Upper lobe of left lung (tissue), 6 donors: ENCODE measurements around the gene PIGU. TPM values are rescaled to one million over a fixed set of nuclear protein-coding genes. Genes with fewer than 3 reads are reported as not detected.

Experiments
- ATAC-seq, 2 donors: fragments of 200-7000 bp; cut with Tn5 transposase; one replicate each; pipeline ENCODE4 v1.9.1; 2022; ENCODE audit warnings: mild to moderate bottlenecking in 2 of 2, moderate library complexity in 2 of 2; ENCODE audit not compliant: low FRiP score in 2 of 2
- DNase-seq, 2 donors: peaks; one replicate each; pipeline ENCODE4 v3.0.0-alpha.2; 2019 to 2020
- H3K27ac ChIP-seq, 4 donors: fragments of 200-600 bp; sonication (generic); one replicate each; pipeline ENCODE4 v1.5.1; 2016 to 2019
- H3K27me3 ChIP-seq, 4 donors: fragments of 200-600 bp; sonication (generic); one replicate each; pipeline ENCODE4 v1.5.1; 2017 to 2019
- H3K36me3 ChIP-seq, 4 donors: fragments of 200-600 bp; sonication (generic); one replicate each; pipeline ENCODE4 v1.5.1; 2016 to 2019
- H3K4me1 ChIP-seq, 4 donors: fragments of 200-600 bp; sonication (generic); one replicate each; pipeline ENCODE4 v1.5.1; 2018 to 2019
- H3K4me3 ChIP-seq, 4 donors: fragments of 200-600 bp; sonication (generic); one replicate each; pipeline ENCODE4 v1.5.1; 2017 to 2019; ENCODE audit warnings: mild to moderate bottlenecking in 2 of 4, moderate library complexity in 1 of 4
- H3K9me3 ChIP-seq, 4 donors: fragments of 200-600 bp; sonication (generic); one replicate each; pipeline ENCODE4 v1.5.1; 2018 to 2019
- CTCF ChIP-seq, 6 experiments: fragments of 450-650 bp in 4 of 6; fragments of 200-600 bp in 2 of 6; sonication (generic) in 2 of 6; IDR thresholded peaks; one replicate each; pipeline ENCODE4 v1.5.1; 2016 to 2019; ENCODE audit warnings: antibody characterized with exemption in 6 of 6
- EP300 ChIP-seq, 4 donors: sonication (generic); formaldehyde crosslinking; IDR thresholded peaks; one replicate each; pipeline ENCODE4 v1.5.1; 2017; ENCODE audit warnings: antibody characterized with exemption in 4 of 4, control low read depth in 2 of 4
- POLR2A ChIP-seq, 4 donors: fragments of 450-650 bp; IDR thresholded peaks; one replicate each; pipeline ENCODE4 v1.5.1; 2016 to 2017; ENCODE audit warnings: antibody characterized with exemption in 4 of 4, mild to moderate bottlenecking in 2 of 4
- POLR2AphosphoS5 ChIP-seq, 2 donors: sonication (generic); formaldehyde crosslinking; IDR thresholded peaks; one replicate each; pipeline ENCODE4 v1.5.1; 2017; ENCODE audit warnings: antibody characterized with exemption in 2 of 2
- WGBS, 2 donors: methylation state at CpG; one replicate each; pipeline ENCODE4 v1.1.5; 2017 to 2018; 5-methylcytosine and 5-hydroxymethylcytosine counted together
- total RNA-seq, 6 donors: library from RNA; depleted of rRNA in 4 of 6; stranded (reverse); fragments of >200 nt in 4 of 6; gene quantifications; one replicate each; pipeline versions ENCODE4 v1.1.0 to v1.2.1, GENCODE V29; 2016 to 2021
- donor health status: DM: no; HTN: no; CAD: no; lungs with moderate emphysema.
- donor health status: DM: no; HTN: yes; CAD: no; lungs with severe emphysema.

The PIGU gene
- total RNA-seq, 6 donors from 2014 or later, result 8.0 to 17.1 (median 12.7) TPM

GRCh38 chr20:34706302-34706875 is 29.5 kb upstream of the PIGU start:
- Histone ChIP-seq H3K36me3 (no peaks in the 10 kb centered on the region), H3K9me3 (no peaks in the 10 kb centered on the region), H3K27ac (peak overlapping the region in 3 of 4 donors; percentile 94 to 100 (median 99)), H3K4me3 (no peak overlapping the region), H3K27me3 (peaks cover 0 to 7% (median 0%) of the 10 kb centered on the region in 4 donors), H3K4me1 (peaks cover 27 to 43% (median 41%) of the 10 kb centered on the region in 4 donors)
- WGBS, 2 donors, result 100% methylated on average over 1 of the region's 1 CpG
- TF ChIP-seq CTCF (IDR thresholded peaks at IDR 0.05), result no peak
- TF ChIP-seq POLR2A (IDR thresholded peaks at IDR 0.05), result no peak
- no peak for TF ChIP-seq POLR2AphosphoS5 (IDR thresholded peaks at IDR 0.05)
- no peak for TF ChIP-seq EP300 (IDR thresholded peaks at IDR 0.05)
- no peak for ATAC-seq
- DNase-seq, result no peak

GRCh38 chr20:34705397-34706301 is 28.8 kb upstream of the PIGU start:
- Histone ChIP-seq H3K27ac (peak overlapping the region; percentile 94 to 100 (median 99)), H3K36me3 (no peaks in the 10 kb centered on the region), H3K4me3 (peak overlapping the region in 3 of 4 donors; percentile 55 to 82 (median 73)), H3K9me3 (no peaks in the 10 kb centered on the region), H3K27me3 (peaks cover 0 to 7% (median 0%) of the 10 kb centered on the region in 4 donors), H3K4me1 (peaks cover 27 to 42% (median 40%) of the 10 kb centered on the region in 4 donors)
- WGBS, 2 donors, result 45 to 62% methylated on average over 3 to 6 of the region's 6 CpGs
- DNase-seq (peak in 1 of 2 donors; percentile 61), ATAC-seq (peak in 1 of 2 donors; percentile 24)
- TF ChIP-seq CTCF (IDR thresholded peaks at IDR 0.05), result peak in 4 of 6 experiments; percentile 14 to 54 (median 26)
- no peak for TF ChIP-seq POLR2AphosphoS5 (IDR thresholded peaks at IDR 0.05)

GRCh38 chr20:34705008-34705396 is 28.1 kb upstream of the PIGU start:
- ATAC-seq (no peak), DNase-seq (no peak)
- no peaks in the 10 kb centered on the region for H3K9me3 ChIP-seq
- peaks cover 23 to 35% (median 34%) of the 10 kb centered on the region in 4 donors for H3K4me1 ChIP-seq
- H3K27ac ChIP-seq, result peak overlapping the region; percentile 94 to 100 (median 99)
- H3K4me3 ChIP-seq, result peak overlapping the region; percentile 55 to 82 (median 70)
- H3K27me3 ChIP-seq, result peaks cover 0 to 4% (median 0%) of the 10 kb centered on the region in 4 donors
- no peaks in the 10 kb centered on the region for H3K36me3 ChIP-seq
- TF ChIP-seq EP300 (IDR thresholded peaks at IDR 0.05) (no peak), CTCF (IDR thresholded peaks at IDR 0.05) (no peak), POLR2A (IDR thresholded peaks at IDR 0.05) (no peak), POLR2AphosphoS5 (IDR thresholded peaks at IDR 0.05) (no peak)
- WGBS, 2 donors, result 32 to 49% methylated on average over 3 to 5 of the region's 5 CpGs

GRCh38 chr20:34704177-34705007 is 27.5 kb upstream of the PIGU start, which contains the start of gene TP53INP2:
TSS of gene TP53INP2 (plus strand) at chr20:34704344. CDS start at chr20:34708740, 4,396 bp downstream.
- Histone ChIP-seq H3K27ac (peak within 1 kb of the TSS; percentile 94 to 100 (median 99)), H3K27me3 (no peaks in the 10 kb centered on the region), H3K36me3 (no peaks in the 10 kb centered on the region), H3K4me3 (peak within 1 kb of the TSS; percentile 55 to 82 (median 70)), H3K9me3 (no peaks in the 10 kb centered on the region), H3K4me1 (peaks cover 23 to 35% (median 31%) of the 10 kb centered on the region in 4 donors)
- DNase-seq, result peak; percentile 96 to 98
- peak; percentile 87 to 89 for ATAC-seq
- peak in 1 of 4 donors; percentile 23 for TF ChIP-seq EP300 (IDR thresholded peaks at IDR 0.05)
- TF ChIP-seq POLR2AphosphoS5 (IDR thresholded peaks at IDR 0.05), result peak; percentile 43 to 70
- TF ChIP-seq CTCF (IDR thresholded peaks at IDR 0.05), result peak in 2 of 6 experiments; percentile 8 to 18
- peak; percentile 2 to 95 (median 82) for TF ChIP-seq POLR2A (IDR thresholded peaks at IDR 0.05)
- WGBS, 2 donors, result 0 to 2% methylated on average over 1 to 24 of the region's 82 CpGs
